Dendritic cell treated with granulocyte-macrophage colony-stimulating factor and Interleukin-4, amounts not matched to agents 40 ng/mL and 50 ng/mL, for 4 days (primary cell): ENCODE results near the gene VPS41.

Source experiments
- H3K27ac Mint-ChIP-seq: one replicate; pipeline ENCODE4 v1.8.0; 2022; ENCODE audit warnings: mild to moderate bottlenecking, mixed read lengths
- H3K27me3 Mint-ChIP-seq: one replicate; pipeline ENCODE4 v1.8.0; 2022; ENCODE audit warnings: mild to moderate bottlenecking, mixed read lengths
- H3K36me3 Mint-ChIP-seq: one replicate; pipeline ENCODE4 v1.8.0; 2022; ENCODE audit warnings: low read depth, mixed read lengths
- H3K4me1 Mint-ChIP-seq: one replicate; pipeline ENCODE4 v1.8.0; 2022; ENCODE audit warnings: low read depth, mixed read lengths
- H3K4me3 Mint-ChIP-seq: one replicate; pipeline ENCODE4 v1.8.0; 2022; ENCODE audit warnings: mild to moderate bottlenecking, moderate library complexity, mixed read lengths
- H3K9me3 Mint-ChIP-seq: one replicate; pipeline ENCODE4 v1.8.0; 2022; ENCODE audit warnings: mixed read lengths
- intact Hi-C: fragments of 100-400 bp; cut with micrococcal nuclease; formaldehyde crosslinking; loops from one replicate; pipeline ENCODE4 v1.15.0; 2022

The VPS41 gene

GRCh38 chr7:38932509-38933168, 23.6 kb upstream of the VPS41 start:
- Mint-ChIP-seq H3K9me3 (peaks cover 10% of the 10 kb centered on the region), H3K27me3 (no peaks in the 10 kb centered on the region), H3K4me3 (no peak overlapping the region), H3K27ac (no peak overlapping the region), H3K36me3 (peaks cover 6% of the 10 kb centered on the region), H3K4me1 (peaks cover 27% of the 10 kb centered on the region)
- intact Hi-C loops, result no loop called here

- Mint-ChIP-seq H3K4me3 (no peak overlapping the region), H3K27ac (peak overlapping the region; percentile 23), H3K4me1 (peaks cover 29% of the 10 kb centered on the region), H3K9me3 (peaks cover 10% of the 10 kb centered on the region), H3K27me3 (no peaks in the 10 kb centered on the region), H3K36me3 (peaks cover 6% of the 10 kb centered on the region)
- intact Hi-C loops, result no loop called here
Observed at GRCh38 chr7:38929460-38930171, 20.6 kb upstream of the VPS41 start.

GRCh38 chr7:38928506-38928905, 19.5 kb upstream of the VPS41 start:
- H3K4me1 Mint-ChIP-seq, result peaks cover 29% of the 10 kb centered on the region
- H3K9me3 Mint-ChIP-seq, result peaks cover 10% of the 10 kb centered on the region
- H3K36me3 Mint-ChIP-seq, result peaks cover 6% of the 10 kb centered on the region
- no peaks in the 10 kb centered on the region for H3K27me3 Mint-ChIP-seq
- no peak overlapping the region for H3K27ac Mint-ChIP-seq
- intact Hi-C loops, result no loop called here
- no peak overlapping the region for H3K4me3 Mint-ChIP-seq

GRCh38 chr7:38927751-38928150, 18.8 kb upstream of the VPS41 start:
- Mint-ChIP-seq H3K36me3 (peaks cover 6% of the 10 kb centered on the region), H3K27ac (no peak overlapping the region), H3K4me3 (peak overlapping the region; percentile 41), H3K27me3 (no peaks in the 10 kb centered on the region), H3K4me1 (peaks cover 29% of the 10 kb centered on the region), H3K9me3 (peaks cover 10% of the 10 kb centered on the region)
- intact Hi-C loops, result no loop called here

GRCh38 chr7:38920731-38921130, 11.7 kb upstream of the VPS41 start:
- no peaks in the 10 kb centered on the region for H3K27me3 Mint-ChIP-seq
- no peaks in the 10 kb centered on the region for H3K9me3 Mint-ChIP-seq
- no peaks in the 10 kb centered on the region for H3K36me3 Mint-ChIP-seq
- intact Hi-C loops, result no loop called here
- no peak overlapping the region for H3K4me3 Mint-ChIP-seq
- H3K27ac Mint-ChIP-seq, result no peak overlapping the region
- no peaks in the 10 kb centered on the region for H3K4me1 Mint-ChIP-seq

- H3K36me3 Mint-ChIP-seq, result no peaks in the 10 kb centered on the region
- no peaks in the 10 kb centered on the region for H3K4me1 Mint-ChIP-seq
- peaks cover 3% of the 10 kb centered on the region for H3K27me3 Mint-ChIP-seq
- H3K9me3 Mint-ChIP-seq, result no peaks in the 10 kb centered on the region
- H3K4me3 Mint-ChIP-seq, result no peak overlapping the region
- intact Hi-C loops, result no loop called here
- H3K27ac Mint-ChIP-seq, result no peak overlapping the region
Observed at GRCh38 chr7:38916396-38916795, 7.4 kb upstream of the VPS41 start.

GRCh38 chr7:38909870-38910269, 879 bp upstream of the VPS41 start:
- intact Hi-C loops, result no loop called here
- Mint-ChIP-seq H3K36me3 (peaks cover 10% of the 10 kb centered on the region), H3K4me1 (peaks cover 27% of the 10 kb centered on the region), H3K27ac (no peak overlapping the region), H3K27me3 (peaks cover 3% of the 10 kb centered on the region), H3K9me3 (no peaks in the 10 kb centered on the region), H3K4me3 (no peak overlapping the region)

GRCh38 chr7:38907766-38908165, 1.2 kb downstream of the VPS41 start:
- Mint-ChIP-seq H3K36me3 (peaks cover 21% of the 10 kb centered on the region), H3K4me1 (peaks cover 38% of the 10 kb centered on the region), H3K27ac (no peak overlapping the region), H3K9me3 (no peaks in the 10 kb centered on the region), H3K27me3 (peaks cover 3% of the 10 kb centered on the region), H3K4me3 (peak overlapping the region; percentile 98)
- intact Hi-C loops, result no loop called here

GRCh38 chr7:38907066-38907465, 1.9 kb downstream of the VPS41 start:
- Mint-ChIP-seq H3K27ac (peak overlapping the region; percentile 64), H3K9me3 (no peaks in the 10 kb centered on the region), H3K4me3 (no peak overlapping the region), H3K36me3 (peaks cover 21% of the 10 kb centered on the region), H3K4me1 (peaks cover 45% of the 10 kb centered on the region), H3K27me3 (peaks cover 3% of the 10 kb centered on the region)
- intact Hi-C loops, result no loop called here

- peaks cover 58% of the 10 kb centered on the region for H3K4me1 Mint-ChIP-seq
- no peaks in the 10 kb centered on the region for H3K9me3 Mint-ChIP-seq
- no peaks in the 10 kb centered on the region for H3K27me3 Mint-ChIP-seq
- H3K27ac Mint-ChIP-seq, result no peak overlapping the region
- no peak overlapping the region for H3K4me3 Mint-ChIP-seq
- intact Hi-C loops, result no loop called here
- H3K36me3 Mint-ChIP-seq, result peaks cover 34% of the 10 kb centered on the region
Observed at GRCh38 chr7:38905056-38905759, 3.8 kb downstream of the VPS41 start.

GRCh38 chr7:38903057-38903456, 5.9 kb downstream of the VPS41 start:
- Mint-ChIP-seq H3K36me3 (peaks cover 39% of the 10 kb centered on the region), H3K4me1 (peaks cover 52% of the 10 kb centered on the region), H3K27ac (no peak overlapping the region), H3K4me3 (no peak overlapping the region), H3K9me3 (no peaks in the 10 kb centered on the region), H3K27me3 (no peaks in the 10 kb centered on the region)
- intact Hi-C loops, result no loop called here

- Mint-ChIP-seq H3K4me1 (peaks cover 50% of the 10 kb centered on the region), H3K4me3 (no peak overlapping the region), H3K36me3 (peaks cover 45% of the 10 kb centered on the region), H3K9me3 (no peaks in the 10 kb centered on the region), H3K27ac (no peak overlapping the region), H3K27me3 (no peaks in the 10 kb centered on the region)
- intact Hi-C loops, result no loop called here
Observed at GRCh38 chr7:38902449-38902848, 6.5 kb downstream of the VPS41 start.

- peaks cover 71% of the 10 kb centered on the region for H3K36me3 Mint-ChIP-seq
Observed at GRCh38 chr7:38893061-38893460, 15.9 kb downstream of the VPS41 start.

GRCh38 chr7:38890597-38890996, 18.4 kb downstream of the VPS41 start:
- peaks cover 17% of the 10 kb centered on the region for H3K4me1 Mint-ChIP-seq

More at GRCh38 chr7:38893061-38893460, 15.9 kb downstream of the VPS41 start:
- Mint-ChIP-seq H3K27me3 (no peaks in the 10 kb centered on the region), H3K4me3 (no peak overlapping the region), H3K9me3 (peaks cover 13% of the 10 kb centered on the region), H3K27ac (no peak overlapping the region), H3K4me1 (peaks cover 15% of the 10 kb centered on the region)
- intact Hi-C loops, result no loop called here

More at GRCh38 chr7:38890597-38890996, 18.4 kb downstream of the VPS41 start:
- Mint-ChIP-seq H3K27ac (no peak overlapping the region), H3K27me3 (no peaks in the 10 kb centered on the region), H3K9me3 (peaks cover 17% of the 10 kb centered on the region), H3K36me3 (peaks cover 73% of the 10 kb centered on the region), H3K4me3 (no peak overlapping the region)
- intact Hi-C loops, result no loop called here
